HG03066 (cell line): ENCODE measurements around the gene FAT2.

Source experiments
- ATAC-seq: cut with Tn5 transposase; IDR thresholded peaks from one replicate; pipeline ENCODE4 v1.9.1; 2021; ENCODE audit warnings: low read depth; ENCODE audit not compliant: unreplicated experiment

FAT2 gene

GRCh38 chr5:151591144-151591819 is at the start of gene FAT2:
Gene FAT2 (minus strand): TSS chr5:151591331. CDS start chr5:151568931, 22,400 bp downstream.
- no peak for ATAC-seq

GRCh38 chr5:151638619-151639018 is 47.5 kb upstream of the FAT2 start:
- ATAC-seq = no peak

- no peak for ATAC-seq
These were observed 46.5 kb upstream of the FAT2 start for GRCh38 chr5:151637676-151638075.

- ATAC-seq = no peak
These were observed 42.8 kb upstream of the FAT2 start for GRCh38 chr5:151633892-151634291.

- no peak for ATAC-seq
These were observed 41.8 kb upstream of the FAT2 start for GRCh38 chr5:151632941-151633340.

- ATAC-seq = no peak
These were observed 41.4 kb upstream of the FAT2 start for GRCh38 chr5:151632524-151632923.

- ATAC-seq = no peak
These were observed 40.8 kb upstream of the FAT2 start for GRCh38 chr5:151631941-151632340.

- no peak for ATAC-seq
These were observed 39.0 kb upstream of the FAT2 start for GRCh38 chr5:151630088-151630487.

- no peak for ATAC-seq
These were observed 37.1 kb upstream of the FAT2 start for GRCh38 chr5:151628112-151628823.

GRCh38 chr5:151627650-151628049 is 36.5 kb upstream of the FAT2 start:
- no peak for ATAC-seq

- ATAC-seq = no peak
These were observed 34.2 kb upstream of the FAT2 start for GRCh38 chr5:151625285-151625684.

GRCh38 chr5:151624476-151624875 is 33.3 kb upstream of the FAT2 start:
- no peak for ATAC-seq

GRCh38 chr5:151622367-151623088 is 31.4 kb upstream of the FAT2 start:
- no peak for ATAC-seq

GRCh38 chr5:151620461-151620840 is 29.3 kb upstream of the FAT2 start:
- ATAC-seq = no peak

GRCh38 chr5:151619812-151620460 is 28.8 kb upstream of the FAT2 start:
- ATAC-seq = no peak

- no peak for ATAC-seq
These were observed 27.8 kb upstream of the FAT2 start for GRCh38 chr5:151618907-151619306.

GRCh38 chr5:151617841-151618710 is 26.9 kb upstream of the FAT2 start:
- no peak for ATAC-seq

- ATAC-seq = no peak
These were observed 26.3 kb upstream of the FAT2 start for GRCh38 chr5:151617383-151617840.

- no peak for ATAC-seq
These were observed 24.3 kb upstream of the FAT2 start for GRCh38 chr5:151615431-151615830.

GRCh38 chr5:151614565-151614964 is 23.4 kb upstream of the FAT2 start:
- no peak for ATAC-seq
